Measurements from ENCODE around the gene CSNK1D. TPM values are rescaled to one million over a fixed set of nuclear protein-coding genes. Genes with fewer than 3 reads are reported as not detected.
A peak's percentile ranks its signal among the peaks of the same experiment; 100 is the strongest.
"Not testable (repeated sequence)": the region's sequence is repeated elsewhere in the genome, so short reads cannot be mapped to it uniquely, and the experiment has no call there.

Gene CSNK1D
- total RNA-seq, 1 donor = 50.3 TPM

DNA sequence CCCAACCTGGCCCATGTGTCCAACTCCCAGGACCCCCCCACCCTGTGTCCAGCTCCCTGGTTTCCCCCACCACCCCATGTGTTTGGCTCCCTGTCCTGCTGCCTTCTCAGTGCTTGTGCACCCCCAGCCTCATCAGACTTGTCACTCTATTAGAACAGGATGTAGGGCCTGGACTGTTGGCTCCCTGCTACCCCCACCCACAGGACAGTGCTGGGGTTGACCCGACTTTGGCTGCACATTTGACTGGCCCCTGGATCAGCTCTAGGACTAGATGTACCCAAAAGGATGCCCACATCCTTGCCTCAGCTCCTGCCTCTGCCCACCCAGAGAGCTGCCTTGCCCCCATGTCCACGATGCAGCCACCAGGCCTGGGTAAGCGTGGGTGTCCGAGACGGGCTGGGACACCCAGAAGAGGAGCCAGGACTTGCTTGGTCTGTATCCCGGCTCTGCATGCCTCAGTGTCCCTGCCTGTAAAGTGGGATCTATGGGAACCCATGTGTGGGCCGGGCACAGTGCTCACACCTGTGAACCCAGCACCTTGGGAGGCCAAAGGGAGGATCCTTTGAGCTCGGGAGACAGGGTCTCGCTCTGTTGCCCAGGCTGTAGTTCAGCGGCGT, 59.4 kb downstream of the CSNK1D start:
- Histone ChIP-seq H3K36me3 (ENCODE audit: insufficient read depth, low read length) (no peaks in the 10 kb centered on the region), H3K4me1 (ENCODE audit: insufficient read depth, low read length) (peaks cover 40% of the 10 kb centered on the region), H3K27ac (ENCODE audit: low read depth, low read length) (no peak overlapping the region), H3K9me3 (ENCODE audit: low read depth, low read length) (no peaks in the 10 kb centered on the region), H3K79me2 (ENCODE audit: insufficient read depth, low read length) (peaks cover 23% of the 10 kb centered on the region), H4K20me1 (ENCODE audit: insufficient read depth, low read length) (no peaks in the 10 kb centered on the region), H3K27me3 (ENCODE audit: insufficient read depth, low read length) (no peaks in the 10 kb centered on the region), H2AFZ (ENCODE audit: low read length) (no peak overlapping the region), H3K4me2 (ENCODE audit: insufficient read depth, low read length) (no peak overlapping the region), H3K4me3 (ENCODE audit: insufficient read depth, low read length) (no peak overlapping the region)
- DNase-seq (ENCODE audit: insufficient read length, low spot score, missing footprints) = peak; percentile 57
- TF ChIP-seq, protein P1, sequence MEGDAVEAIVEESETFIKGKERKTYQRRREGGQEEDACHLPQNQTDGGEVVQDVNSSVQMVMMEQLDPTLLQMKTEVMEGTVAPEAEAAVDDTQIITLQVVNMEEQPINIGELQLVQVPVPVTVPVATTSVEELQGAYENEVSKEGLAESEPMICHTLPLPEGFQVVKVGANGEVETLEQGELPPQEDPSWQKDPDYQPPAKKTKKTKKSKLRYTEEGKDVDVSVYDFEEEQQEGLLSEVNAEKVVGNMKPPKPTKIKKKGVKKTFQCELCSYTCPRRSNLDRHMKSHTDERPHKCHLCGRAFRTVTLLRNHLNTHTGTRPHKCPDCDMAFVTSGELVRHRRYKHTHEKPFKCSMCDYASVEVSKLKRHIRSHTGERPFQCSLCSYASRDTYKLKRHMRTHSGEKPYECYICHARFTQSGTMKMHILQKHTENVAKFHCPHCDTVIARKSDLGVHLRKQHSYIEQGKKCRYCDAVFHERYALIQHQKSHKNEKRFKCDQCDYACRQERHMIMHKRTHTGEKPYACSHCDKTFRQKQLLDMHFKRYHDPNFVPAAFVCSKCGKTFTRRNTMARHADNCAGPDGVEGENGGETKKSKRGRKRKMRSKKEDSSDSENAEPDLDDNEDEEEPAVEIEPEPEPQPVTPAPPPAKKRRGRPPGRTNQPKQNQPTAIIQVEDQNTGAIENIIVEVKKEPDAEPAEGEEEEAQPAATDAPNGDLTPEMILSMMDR (IDR thresholded peaks at IDR 0.05; ENCODE audit: extremely low read depth, low read depth, low read length) = no peak

DNA sequence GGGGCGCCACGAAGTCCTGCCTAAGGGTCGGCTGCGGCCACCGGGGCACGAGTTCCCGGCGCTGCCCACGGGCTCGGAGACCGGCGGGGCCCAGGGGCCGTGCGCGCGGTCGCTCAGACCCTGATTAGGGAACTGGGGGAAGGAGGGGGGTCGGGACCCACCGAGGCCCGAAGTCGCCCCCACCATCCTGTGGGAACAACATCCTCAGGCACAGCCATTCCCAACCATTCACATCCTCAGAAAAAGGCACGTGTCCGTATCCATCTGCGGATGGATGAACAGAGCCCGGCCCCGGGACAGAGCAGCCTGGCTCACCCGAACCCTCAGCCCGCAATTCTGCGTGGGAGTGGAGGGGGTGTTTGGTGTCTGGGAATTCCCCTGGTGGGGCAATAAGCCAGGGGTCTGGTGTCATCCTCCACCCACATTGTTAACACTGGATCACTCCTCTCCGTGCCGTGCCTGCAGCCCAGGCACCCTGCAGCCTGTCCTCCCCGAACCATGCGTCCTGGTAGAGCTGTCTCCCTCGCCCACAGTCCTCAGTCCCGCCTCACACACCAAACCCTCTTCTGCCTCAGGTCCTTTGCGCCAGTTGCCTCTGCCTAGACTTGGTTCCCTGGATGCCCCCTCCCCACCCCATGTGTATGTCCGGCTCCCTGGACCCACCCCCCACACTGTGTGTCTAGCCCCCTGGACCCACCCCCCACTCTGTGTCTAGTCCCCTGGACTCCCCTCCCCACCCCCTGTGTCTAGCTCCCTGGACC, 60.1 kb downstream of the CSNK1D start:
- H4K20me1 ChIP-seq (ENCODE audit: insufficient read depth, low read length) = no peaks in the 10 kb centered on the region
- H2AFZ ChIP-seq (ENCODE audit: low read length) = peak overlapping the region; percentile 51
- H3K9me3 ChIP-seq (ENCODE audit: low read depth, low read length) = no peaks in the 10 kb centered on the region
- H3K27ac ChIP-seq (ENCODE audit: low read depth, low read length) = peak overlapping the region; percentile 70
- H3K79me2 ChIP-seq (ENCODE audit: insufficient read depth, low read length) = peaks cover 23% of the 10 kb centered on the region
- peak overlapping the region; percentile 93 for H3K4me3 ChIP-seq (ENCODE audit: insufficient read depth, low read length)
- H3K27me3 ChIP-seq (ENCODE audit: insufficient read depth, low read length) = no peaks in the 10 kb centered on the region
- peak overlapping the region; percentile 91 for H3K4me2 ChIP-seq (ENCODE audit: insufficient read depth, low read length)
- H3K36me3 ChIP-seq (ENCODE audit: insufficient read depth, low read length) = no peaks in the 10 kb centered on the region
- TF ChIP-seq, protein P1 (IDR thresholded peaks at IDR 0.05; ENCODE audit: extremely low read depth, low read depth, low read length) = no peak
- peaks cover 40% of the 10 kb centered on the region for H3K4me1 ChIP-seq (ENCODE audit: insufficient read depth, low read length)
- DNase-seq (ENCODE audit: insufficient read length, low spot score, missing footprints) = peak; percentile 100

DNA sequence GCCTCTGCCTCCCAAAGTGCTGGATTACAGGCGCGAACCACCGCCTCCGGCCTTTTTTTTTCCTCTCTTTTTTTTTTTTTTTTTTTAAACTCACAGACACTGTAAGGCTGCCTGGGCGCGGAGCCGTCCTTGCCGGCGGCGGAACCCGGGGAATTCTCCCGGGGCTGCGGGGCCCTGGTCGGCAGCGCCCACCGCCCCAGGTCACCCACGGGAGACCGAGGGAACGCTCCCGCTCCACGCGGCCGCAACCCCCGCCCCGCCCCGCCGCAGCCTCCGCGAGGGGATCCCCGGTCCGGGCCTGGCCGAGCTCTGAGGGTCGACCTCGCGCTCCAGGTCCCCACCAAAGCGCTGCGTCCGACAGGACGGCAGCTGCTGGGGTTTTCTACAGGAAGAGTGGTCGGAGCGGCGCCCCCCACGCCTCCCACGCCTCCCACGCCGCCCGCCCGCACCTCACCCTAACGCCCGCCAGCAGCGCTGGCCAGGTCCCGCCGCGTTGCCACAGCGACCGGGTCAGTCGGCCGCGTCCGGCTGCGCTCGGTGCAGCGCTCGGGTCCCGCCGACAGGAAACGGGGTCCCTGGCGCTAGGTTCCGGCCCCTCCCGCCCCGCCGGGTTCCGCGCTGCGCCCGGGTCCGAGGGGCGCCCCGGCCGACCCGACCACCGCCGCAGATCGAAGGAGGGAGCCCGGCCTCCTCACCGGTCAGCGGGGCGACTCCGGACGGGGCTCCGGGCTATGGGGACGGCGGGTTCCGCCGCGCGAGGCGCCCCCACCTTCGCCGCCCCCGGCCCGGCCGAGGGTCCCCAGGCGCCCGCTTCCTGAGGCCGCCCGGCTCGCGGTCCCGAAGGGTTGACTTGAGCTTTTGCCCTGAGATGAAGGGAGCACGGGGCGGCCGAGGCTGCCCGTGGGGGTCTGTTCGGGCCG, 60.9 kb downstream of the CSNK1D start, which contains the start of gene CCDC57:
Gene CCDC57 (minus strand): TSS at position 512 of the 920 bp plus-strand sequence. CDS start 10,898 bp downstream, outside the sequence.
- Histone ChIP-seq H2AFZ (ENCODE audit: low read length) (peak within 1 kb of the TSS; percentile 51), H4K20me1 (ENCODE audit: insufficient read depth, low read length) (no peaks in the 10 kb centered on the region), H3K9me3 (ENCODE audit: low read depth, low read length) (no peaks in the 10 kb centered on the region), H3K79me2 (ENCODE audit: insufficient read depth, low read length) (peaks cover 20% of the 10 kb centered on the region), H3K36me3 (ENCODE audit: insufficient read depth, low read length) (peaks cover 2% of the 10 kb centered on the region), H3K4me2 (ENCODE audit: insufficient read depth, low read length) (peak within 1 kb of the TSS; percentile 91), H3K4me3 (ENCODE audit: insufficient read depth, low read length) (peak within 1 kb of the TSS; percentile 93), H3K4me1 (ENCODE audit: insufficient read depth, low read length) (peaks cover 35% of the 10 kb centered on the region), H3K27ac (ENCODE audit: low read depth, low read length) (peak within 1 kb of the TSS; percentile 70), H3K27me3 (ENCODE audit: insufficient read depth, low read length) (no peaks in the 10 kb centered on the region)
- peak; percentile 99 for DNase-seq (ENCODE audit: insufficient read length, low spot score, missing footprints)
- TF ChIP-seq, protein P1 (IDR thresholded peaks at IDR 0.05; ENCODE audit: extremely low read depth, low read depth, low read length) = no peak

DNA sequence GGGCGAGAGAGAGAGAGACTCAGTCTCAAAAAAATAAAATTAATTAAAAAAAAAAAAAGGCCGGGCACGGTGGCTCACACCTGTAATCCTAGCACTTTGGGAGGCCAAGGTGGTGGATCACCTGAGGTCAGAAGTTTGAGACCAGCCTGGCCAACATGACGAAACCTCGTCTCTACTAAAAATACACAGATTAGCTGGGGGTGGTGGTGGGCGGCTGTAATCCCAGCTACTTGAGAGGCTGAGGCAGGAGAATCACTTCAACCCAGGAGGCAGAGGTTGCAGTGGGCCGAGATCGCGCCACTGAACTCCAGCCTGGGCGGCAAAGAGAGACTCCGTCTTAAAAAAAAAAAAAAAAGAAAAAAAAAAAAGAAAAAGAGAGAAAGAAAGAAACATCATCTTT, 62.8 kb downstream of the CSNK1D start:
- H3K79me2 ChIP-seq (ENCODE audit: insufficient read depth, low read length) = peaks cover 20% of the 10 kb centered on the region
- H4K20me1 ChIP-seq (ENCODE audit: insufficient read depth, low read length); DNase-seq (ENCODE audit: insufficient read length, low spot score, missing footprints); H3K4me2 ChIP-seq (ENCODE audit: insufficient read depth, low read length); H3K27ac ChIP-seq (ENCODE audit: low read depth, low read length); H3K9me3 ChIP-seq (ENCODE audit: low read depth, low read length); H2AFZ ChIP-seq (ENCODE audit: low read length); H3K4me3 ChIP-seq (ENCODE audit: insufficient read depth, low read length); H3K36me3 ChIP-seq (ENCODE audit: insufficient read depth, low read length); H3K27me3 ChIP-seq (ENCODE audit: insufficient read depth, low read length): not testable (repeated sequence)
- peaks cover 22% of the 10 kb centered on the region for H3K4me1 ChIP-seq (ENCODE audit: insufficient read depth, low read length)

All from osteoblast (primary cell).